AG09309 (cell line): Measurements from ENCODE around the gene PRPSAP1.

ENCODE experiments used
- DNase-seq: peaks from one replicate; pipeline ENCODE4 v3.0.0-alpha.2; 2010; ENCODE audit warnings: low read depth
- H3K4me3 ChIP-seq: 2 replicates; pipeline ENCODE4 v1.5.1; 2011; ENCODE audit warnings: mild to moderate bottlenecking, low read depth, low read length, moderate library complexity; ENCODE audit not compliant: control insufficient read depth
- TF ChIP-seq, protein P1 (sequence below): IDR thresholded peaks from 2 replicates; pipeline ENCODE4 v1.5.1; 2011; ENCODE audit warnings: mild to moderate bottlenecking, low read depth, low read length, inconsistent platforms; ENCODE audit not compliant: insufficient read depth, control insufficient read depth; ENCODE audit errors: missing control alignments

PRPSAP1 gene

DNA sequence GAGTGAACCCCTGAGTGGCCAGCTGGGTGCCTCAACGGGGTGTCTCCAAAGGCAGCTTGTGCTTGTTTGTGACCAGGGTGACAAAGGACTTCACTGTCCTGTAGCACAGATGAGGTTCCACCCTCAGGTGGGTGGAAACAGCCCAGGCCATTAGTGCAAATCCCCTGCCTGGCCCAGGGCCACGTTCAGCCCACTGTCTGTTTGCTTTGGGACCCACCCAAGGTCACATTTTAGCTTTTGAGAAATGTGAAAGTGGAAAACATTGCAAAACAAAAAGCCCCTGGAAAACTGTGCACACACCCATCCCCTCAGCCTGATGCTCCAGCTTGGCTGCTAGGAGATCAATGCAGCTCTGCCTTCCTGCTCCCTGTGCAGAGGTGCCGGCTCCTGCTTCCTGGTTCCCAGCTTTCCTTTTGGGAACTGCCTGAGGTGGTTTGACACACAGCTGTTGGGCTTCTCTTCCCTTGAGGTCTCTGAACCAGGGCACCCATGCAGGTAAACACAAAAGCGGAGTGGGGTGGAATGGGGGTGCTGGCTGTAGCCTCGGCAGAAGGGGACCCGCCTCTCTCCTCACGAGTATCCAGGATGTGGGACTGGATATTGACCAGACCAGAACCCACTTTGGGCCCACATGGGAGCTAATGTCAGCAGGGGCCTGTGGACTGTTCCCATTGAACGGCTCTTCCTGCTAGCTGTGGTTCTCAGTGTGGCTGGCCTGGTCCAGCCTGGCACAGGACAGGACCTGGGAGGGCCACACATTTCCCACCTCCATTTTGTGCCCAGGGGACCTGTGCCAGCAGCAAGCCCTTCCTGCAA, 22.8 kb upstream of the PRPSAP1 start:
- no peak for DNase-seq
- TF ChIP-seq, protein P1, sequence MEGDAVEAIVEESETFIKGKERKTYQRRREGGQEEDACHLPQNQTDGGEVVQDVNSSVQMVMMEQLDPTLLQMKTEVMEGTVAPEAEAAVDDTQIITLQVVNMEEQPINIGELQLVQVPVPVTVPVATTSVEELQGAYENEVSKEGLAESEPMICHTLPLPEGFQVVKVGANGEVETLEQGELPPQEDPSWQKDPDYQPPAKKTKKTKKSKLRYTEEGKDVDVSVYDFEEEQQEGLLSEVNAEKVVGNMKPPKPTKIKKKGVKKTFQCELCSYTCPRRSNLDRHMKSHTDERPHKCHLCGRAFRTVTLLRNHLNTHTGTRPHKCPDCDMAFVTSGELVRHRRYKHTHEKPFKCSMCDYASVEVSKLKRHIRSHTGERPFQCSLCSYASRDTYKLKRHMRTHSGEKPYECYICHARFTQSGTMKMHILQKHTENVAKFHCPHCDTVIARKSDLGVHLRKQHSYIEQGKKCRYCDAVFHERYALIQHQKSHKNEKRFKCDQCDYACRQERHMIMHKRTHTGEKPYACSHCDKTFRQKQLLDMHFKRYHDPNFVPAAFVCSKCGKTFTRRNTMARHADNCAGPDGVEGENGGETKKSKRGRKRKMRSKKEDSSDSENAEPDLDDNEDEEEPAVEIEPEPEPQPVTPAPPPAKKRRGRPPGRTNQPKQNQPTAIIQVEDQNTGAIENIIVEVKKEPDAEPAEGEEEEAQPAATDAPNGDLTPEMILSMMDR: no peak
- no peak overlapping the region for H3K4me3 ChIP-seq

DNA sequence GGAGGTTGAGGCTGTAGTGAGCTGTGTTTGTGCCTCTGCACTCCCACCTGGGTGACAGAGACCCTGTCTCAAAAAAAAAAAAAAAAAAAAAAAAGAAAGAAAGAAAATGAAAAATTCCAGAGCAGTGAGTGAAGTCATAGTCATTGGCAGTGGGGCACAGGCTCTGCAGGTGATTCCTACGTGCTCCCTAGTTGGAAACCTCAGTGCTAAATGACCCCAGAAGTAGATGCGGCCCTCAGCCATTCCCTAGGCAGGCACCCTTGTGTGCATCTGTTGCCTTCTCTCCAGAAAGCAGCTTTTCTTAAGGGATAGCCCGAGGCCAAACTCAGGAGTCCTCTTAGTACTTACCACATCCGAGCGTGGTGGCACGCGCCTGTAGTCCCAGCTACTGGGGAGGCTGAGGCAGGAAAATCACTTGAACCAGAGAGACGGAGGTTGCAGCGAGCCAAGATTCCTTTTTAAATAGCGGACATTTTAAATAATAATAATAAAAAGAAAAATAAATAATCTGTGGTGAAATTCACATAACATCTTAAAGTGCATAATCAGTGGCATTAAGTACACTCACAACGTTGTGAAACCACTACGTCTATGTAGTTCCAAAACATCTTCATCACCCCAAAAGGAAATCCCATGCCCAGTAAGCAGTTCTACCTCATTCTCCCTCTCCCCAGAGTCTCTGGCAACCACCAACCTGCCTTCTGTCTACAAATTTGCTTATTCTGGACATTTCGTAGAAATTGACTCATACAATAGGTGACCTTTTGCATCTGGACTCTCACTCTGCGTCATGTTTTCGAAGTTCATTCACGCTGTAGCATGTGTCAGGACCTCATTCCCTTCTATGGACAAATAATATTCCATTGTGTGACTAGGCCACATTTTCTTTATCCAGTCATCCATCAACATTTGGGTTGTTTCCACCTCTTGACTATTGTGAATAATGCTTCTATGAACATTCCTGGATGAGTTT, 18.2 kb upstream of the PRPSAP1 start:
- peak; percentile 92 for DNase-seq
- TF ChIP-seq, protein P1: no peak
- no peak overlapping the region for H3K4me3 ChIP-seq

DNA sequence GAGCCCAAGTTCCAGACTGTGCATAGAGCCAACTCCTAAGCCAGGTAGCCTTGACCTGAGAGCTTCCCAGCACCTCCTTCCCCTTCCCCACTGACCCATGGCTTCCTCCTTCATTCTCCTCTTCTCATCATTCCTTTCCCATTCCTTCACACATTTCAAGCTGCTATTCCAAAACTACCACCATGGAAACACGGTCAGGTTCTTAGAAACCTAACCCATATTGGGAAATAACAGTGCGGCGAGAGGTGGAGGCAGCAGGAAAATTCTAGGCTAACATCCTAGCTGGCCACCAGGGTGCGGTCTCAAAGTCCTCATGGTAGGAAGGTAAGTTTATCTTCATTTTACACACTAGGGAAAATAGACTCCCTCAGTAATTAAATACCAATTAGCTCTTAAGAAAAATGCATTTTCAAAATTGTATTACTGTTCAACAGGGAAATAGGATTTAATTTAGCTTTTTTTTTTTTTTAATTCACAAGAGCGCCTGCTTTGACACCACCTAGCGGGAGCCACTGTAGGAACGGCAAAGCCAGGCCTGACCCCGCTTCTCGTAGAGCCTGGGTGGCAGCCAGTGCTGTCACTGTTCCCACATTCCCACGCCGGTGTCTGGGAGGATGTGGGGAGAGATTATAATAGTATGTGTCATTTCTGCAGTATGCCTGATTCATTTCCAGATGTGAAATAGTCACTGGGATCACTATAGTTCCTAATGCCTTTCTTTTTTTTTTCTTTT, 16.7 kb upstream of the PRPSAP1 start:
- TF ChIP-seq, protein P1: peak; percentile 71
- no peak overlapping the region for H3K4me3 ChIP-seq
- DNase-seq: peak; percentile 92

DNA sequence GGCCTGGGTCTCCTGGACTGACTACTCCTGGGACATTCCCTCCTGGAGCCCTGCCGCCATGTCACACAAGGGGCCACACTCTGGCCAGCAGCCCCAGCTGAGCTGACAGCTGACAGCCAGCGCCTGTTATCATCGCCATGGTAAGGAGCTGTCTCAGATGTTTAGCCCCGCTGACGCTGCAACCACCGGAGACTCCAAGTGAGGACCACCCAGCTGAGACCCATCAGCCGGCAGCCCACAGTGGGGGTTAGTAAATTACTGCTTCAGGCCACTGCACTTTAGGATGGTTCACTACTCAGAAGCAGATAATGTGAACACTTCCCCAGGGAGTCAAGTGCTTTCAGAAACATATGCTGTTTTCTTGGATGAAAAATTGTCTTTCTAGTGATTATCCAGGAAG, 16.1 kb upstream of the PRPSAP1 start:
- no peak for DNase-seq
- H3K4me3 ChIP-seq: no peak overlapping the region
- TF ChIP-seq, protein P1: no peak

DNA sequence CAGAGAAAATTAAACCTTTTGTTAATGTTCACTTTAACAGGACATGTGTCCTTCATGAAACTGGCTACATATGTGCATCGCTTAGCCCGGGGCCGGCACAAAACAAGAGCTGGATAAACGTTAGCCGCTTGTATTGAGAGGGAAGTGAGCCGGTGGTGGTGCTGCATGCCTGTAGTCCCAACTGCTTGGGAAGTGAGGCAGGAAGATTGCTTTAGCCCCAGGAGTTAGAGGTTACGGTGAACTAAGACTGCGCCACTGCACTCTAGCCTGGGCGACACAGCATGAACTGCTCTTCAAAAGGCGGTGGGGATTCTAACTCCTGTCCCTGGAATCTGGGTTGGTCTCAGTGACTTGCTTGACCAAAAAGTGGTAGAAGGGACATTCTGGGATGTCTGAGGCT, 15.7 kb upstream of the PRPSAP1 start:
- H3K4me3 ChIP-seq: no peak overlapping the region
- TF ChIP-seq, protein P1: no peak
- DNase-seq: no peak

DNA sequence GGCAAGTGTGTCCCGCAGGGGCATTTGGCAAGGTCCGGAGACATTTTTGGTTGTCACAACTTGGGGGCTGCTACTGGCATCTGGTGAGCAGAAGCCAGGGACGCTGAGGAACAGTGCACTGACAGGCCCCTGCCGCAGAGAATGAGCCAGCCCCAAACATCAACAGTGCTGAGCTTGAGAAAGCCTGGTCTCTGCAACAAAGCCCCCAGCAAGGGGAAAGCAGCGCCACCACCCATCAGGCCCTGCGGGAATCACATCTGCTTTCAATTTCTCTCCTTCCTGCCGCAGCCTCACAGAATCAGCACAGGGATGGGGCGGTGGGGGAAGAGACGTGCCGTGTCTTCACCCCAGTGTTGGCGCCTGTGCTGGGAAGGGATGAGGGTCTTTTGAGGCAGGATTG, 14.8 kb upstream of the PRPSAP1 start:
- H3K4me3 ChIP-seq: no peak overlapping the region
- no peak for DNase-seq
- TF ChIP-seq, protein P1: no peak
